Measurements from ENCODE around the gene CPSF6. TPM values are rescaled to one million over a fixed set of nuclear protein-coding genes. Genes with fewer than 3 reads are reported as not detected.

The CPSF6 gene
- total RNA-seq, 1 donor from 2014 or later, result 34.4 TPM

DNA sequence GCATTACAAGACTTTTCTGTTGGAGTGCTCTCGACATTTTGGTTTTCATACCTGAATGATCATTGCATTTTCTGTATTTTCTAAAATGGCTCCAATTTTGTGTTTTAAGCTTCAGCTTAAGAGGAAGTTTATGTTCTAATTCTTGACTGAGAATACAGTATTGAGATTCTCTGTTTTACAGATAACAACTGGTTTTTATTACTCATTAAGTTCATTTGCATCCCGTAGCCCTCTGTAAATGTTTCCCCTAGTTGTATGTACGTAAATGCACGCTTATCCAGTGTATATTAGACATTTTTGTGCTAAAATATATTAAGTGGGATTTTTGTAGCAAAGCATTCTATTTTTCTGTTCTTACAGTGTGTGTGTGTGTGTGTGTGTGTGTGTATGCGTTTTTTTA lies 33.1 kb downstream of the CPSF6 start:
- TF ChIP-seq POLR2A (IDR thresholded peaks at IDR 0.05) (no peak), POLR2AphosphoS5 (IDR thresholded peaks at IDR 0.05; ENCODE audit: insufficient read depth in 1 of 2, low read depth in 1 of 2) (no peak)
- TF ChIP-seq, protein P1, sequence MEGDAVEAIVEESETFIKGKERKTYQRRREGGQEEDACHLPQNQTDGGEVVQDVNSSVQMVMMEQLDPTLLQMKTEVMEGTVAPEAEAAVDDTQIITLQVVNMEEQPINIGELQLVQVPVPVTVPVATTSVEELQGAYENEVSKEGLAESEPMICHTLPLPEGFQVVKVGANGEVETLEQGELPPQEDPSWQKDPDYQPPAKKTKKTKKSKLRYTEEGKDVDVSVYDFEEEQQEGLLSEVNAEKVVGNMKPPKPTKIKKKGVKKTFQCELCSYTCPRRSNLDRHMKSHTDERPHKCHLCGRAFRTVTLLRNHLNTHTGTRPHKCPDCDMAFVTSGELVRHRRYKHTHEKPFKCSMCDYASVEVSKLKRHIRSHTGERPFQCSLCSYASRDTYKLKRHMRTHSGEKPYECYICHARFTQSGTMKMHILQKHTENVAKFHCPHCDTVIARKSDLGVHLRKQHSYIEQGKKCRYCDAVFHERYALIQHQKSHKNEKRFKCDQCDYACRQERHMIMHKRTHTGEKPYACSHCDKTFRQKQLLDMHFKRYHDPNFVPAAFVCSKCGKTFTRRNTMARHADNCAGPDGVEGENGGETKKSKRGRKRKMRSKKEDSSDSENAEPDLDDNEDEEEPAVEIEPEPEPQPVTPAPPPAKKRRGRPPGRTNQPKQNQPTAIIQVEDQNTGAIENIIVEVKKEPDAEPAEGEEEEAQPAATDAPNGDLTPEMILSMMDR (IDR thresholded peaks at IDR 0.05), result no peak
- Histone ChIP-seq H3K36me3 (peaks cover 0 to 18% of the 10 kb centered on the region in 2 donors), H3K27ac (no peak overlapping the region), H3K4me1 (peaks cover 4% of the 10 kb centered on the region), H3K27me3 (no peaks in the 10 kb centered on the region), H3K4me3 (no peak overlapping the region), H3K9me3 (no peaks in the 10 kb centered on the region)
- intact Hi-C loops (cut with DNase I), result no loop called here
- DNase-seq (ENCODE audit: extremely low spot score in 2 of 2), result no peak

DNA sequence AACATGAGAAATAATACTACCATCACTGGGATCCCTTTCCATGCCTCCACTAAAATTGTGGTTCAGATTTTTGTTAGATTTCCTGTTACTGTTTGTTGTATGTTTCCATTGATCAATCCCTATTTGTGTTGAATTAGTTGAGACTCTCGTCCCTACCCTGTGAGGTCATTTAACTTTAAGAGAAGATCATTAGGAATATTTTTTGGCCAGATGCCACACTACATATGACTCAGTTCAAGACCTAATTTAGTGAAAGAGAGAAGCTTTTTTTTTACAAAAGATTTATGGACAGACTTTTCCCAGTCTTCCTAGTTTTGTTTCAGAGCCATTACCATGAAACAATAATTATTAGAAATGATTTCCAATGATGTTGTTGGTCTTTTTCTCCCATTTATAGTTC lies 35.5 kb downstream of the CPSF6 start:
- Histone ChIP-seq H3K4me1 (peaks cover 4% of the 10 kb centered on the region), H3K4me3 (no peak overlapping the region), H3K27ac (no peak overlapping the region), H3K27me3 (no peaks in the 10 kb centered on the region), H3K36me3 (peaks cover 0 to 8% of the 10 kb centered on the region in 2 donors), H3K9me3 (no peaks in the 10 kb centered on the region)
- intact Hi-C loops (cut with DNase I), result no loop called here
- TF ChIP-seq POLR2A (IDR thresholded peaks at IDR 0.05), result no peak
- TF ChIP-seq, protein P1 (IDR thresholded peaks at IDR 0.05), result no peak
- TF ChIP-seq POLR2AphosphoS5 (IDR thresholded peaks at IDR 0.05; ENCODE audit: insufficient read depth in 1 of 2, low read depth in 1 of 2), result no peak
- DNase-seq (ENCODE audit: extremely low spot score in 2 of 2), result no peak

DNA sequence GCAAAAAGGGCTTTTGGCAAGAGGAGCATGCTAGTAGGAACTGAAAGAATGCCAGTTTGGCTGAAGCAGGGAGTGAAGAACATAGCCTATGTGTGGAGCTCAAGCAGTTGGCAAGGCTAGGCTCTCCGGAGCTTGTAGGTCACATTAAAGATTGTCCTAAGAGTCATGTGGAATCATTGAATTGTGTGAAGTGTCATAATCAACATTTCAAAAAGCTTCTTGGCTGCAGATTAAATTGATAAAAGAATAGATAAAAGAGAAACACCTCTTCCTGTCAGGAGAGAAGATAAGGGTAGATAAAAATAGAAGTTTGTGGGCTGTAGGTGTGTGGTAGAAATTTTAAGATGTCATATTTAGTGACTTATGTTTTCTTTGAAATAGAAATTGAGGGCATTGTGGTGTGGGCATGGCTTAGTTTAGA lies 36.1 kb downstream of the CPSF6 start:
- Histone ChIP-seq H3K27me3 (no peaks in the 10 kb centered on the region), H3K27ac (no peak overlapping the region), H3K4me3 (no peak overlapping the region), H3K9me3 (no peaks in the 10 kb centered on the region), H3K36me3 (peaks cover 0 to 2% of the 10 kb centered on the region in 2 donors), H3K4me1 (peaks cover 4% of the 10 kb centered on the region)
- no peak for TF ChIP-seq POLR2AphosphoS5 (IDR thresholded peaks at IDR 0.05; ENCODE audit: insufficient read depth in 1 of 2, low read depth in 1 of 2)
- TF ChIP-seq POLR2A (IDR thresholded peaks at IDR 0.05), result no peak
- TF ChIP-seq, protein P1 (IDR thresholded peaks at IDR 0.05), result no peak
- no peak for DNase-seq (ENCODE audit: extremely low spot score in 2 of 2)
- intact Hi-C loops (cut with DNase I), result no loop called here

DNA sequence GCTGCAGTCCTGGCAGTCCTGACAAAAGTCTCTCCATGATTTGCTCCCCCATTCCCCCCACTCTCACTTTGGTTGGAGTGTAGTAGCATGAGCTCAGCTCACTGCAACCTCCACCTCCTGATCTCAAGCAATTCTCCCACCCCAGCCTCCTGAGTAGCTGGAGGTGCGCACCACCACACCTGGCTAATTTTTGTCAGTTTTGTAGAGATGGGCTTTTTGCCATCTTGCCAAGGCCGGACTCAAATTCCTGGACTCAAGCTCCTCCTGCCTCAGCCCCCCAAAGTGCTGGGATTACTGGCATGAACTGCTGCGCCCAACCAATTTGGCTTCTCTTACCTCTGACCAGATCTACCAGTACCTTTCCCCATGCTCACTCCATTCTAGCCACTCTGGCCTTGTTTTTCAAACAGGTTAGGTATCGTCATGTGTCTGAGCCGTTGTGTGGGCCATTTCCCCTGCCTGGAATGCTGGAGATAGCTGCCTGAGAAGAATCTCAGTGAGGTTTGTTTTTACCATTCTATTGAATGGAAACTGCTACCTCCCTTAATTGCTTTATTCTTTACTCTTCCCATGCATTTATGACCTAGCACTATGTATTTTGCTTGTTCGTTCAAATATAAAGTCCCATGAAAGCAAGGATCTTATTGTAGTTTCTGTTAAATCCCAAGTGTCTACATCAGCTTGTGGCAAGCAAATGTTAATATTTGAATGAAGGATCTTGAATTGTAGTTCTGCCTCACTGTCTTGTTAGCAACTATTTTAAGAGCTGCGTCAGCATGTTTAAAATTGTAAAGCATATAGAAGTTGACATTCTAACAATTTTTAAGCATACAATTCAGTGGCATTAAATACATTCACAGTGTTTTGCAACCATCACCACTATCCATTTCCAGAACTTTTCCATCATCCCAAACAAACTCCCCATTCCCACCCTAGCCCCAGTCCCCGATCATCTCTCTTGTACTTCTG lies 39.7 kb downstream of the CPSF6 start:
- TF ChIP-seq, protein P1 (IDR thresholded peaks at IDR 0.05), result no peak
- no peak for TF ChIP-seq POLR2AphosphoS5 (IDR thresholded peaks at IDR 0.05; ENCODE audit: insufficient read depth in 1 of 2, low read depth in 1 of 2)
- TF ChIP-seq POLR2A (IDR thresholded peaks at IDR 0.05), result no peak
- Histone ChIP-seq H3K36me3 (no peaks in the 10 kb centered on the region), H3K27me3 (no peaks in the 10 kb centered on the region), H3K27ac (no peak overlapping the region), H3K4me3 (no peak overlapping the region), H3K9me3 (no peaks in the 10 kb centered on the region), H3K4me1 (peaks cover 10% of the 10 kb centered on the region)
- no peak for DNase-seq (ENCODE audit: extremely low spot score in 2 of 2)
- intact Hi-C loops (cut with DNase I), result no loop called here

- H3K4me3 ChIP-seq, result peak overlapping the region; percentile 22 to 30
- no peaks in the 10 kb centered on the region for H3K36me3 ChIP-seq
- no peak for TF ChIP-seq POLR2A (IDR thresholded peaks at IDR 0.05)
- TF ChIP-seq, protein P1 (IDR thresholded peaks at IDR 0.05), result peak in 1 of 3 experiments; percentile 8
- TF ChIP-seq POLR2AphosphoS5 (IDR thresholded peaks at IDR 0.05; ENCODE audit: insufficient read depth in 1 of 2, low read depth in 1 of 2), result peak in 1 of 2 donors; percentile 41
- no peak for DNase-seq (ENCODE audit: extremely low spot score in 2 of 2)
- no peaks in the 10 kb centered on the region for H3K9me3 ChIP-seq
- H3K27me3 ChIP-seq, result no peaks in the 10 kb centered on the region
- peaks cover 9% of the 10 kb centered on the region for H3K4me1 ChIP-seq
- intact Hi-C loops (cut with DNase I), result no loop called here
- no peak overlapping the region for H3K27ac ChIP-seq
These were observed 44.8 kb downstream of the CPSF6 start for GRCh38 chr12:69284131-69284530.
